IPS-11a (cell line): Measurements from ENCODE around the gene AGRN.
"Not testable (repeated sequence)": the region's sequence is repeated elsewhere in the genome, so short reads cannot be mapped to it uniquely, and the experiment has no call there.

Experiments
- H3K4me3 ChIP-seq: one replicate; pipeline ENCODE4 v1.5.1; 2013; ENCODE audit warnings: low read depth, low read length, control low read depth

AGRN gene

DNA sequence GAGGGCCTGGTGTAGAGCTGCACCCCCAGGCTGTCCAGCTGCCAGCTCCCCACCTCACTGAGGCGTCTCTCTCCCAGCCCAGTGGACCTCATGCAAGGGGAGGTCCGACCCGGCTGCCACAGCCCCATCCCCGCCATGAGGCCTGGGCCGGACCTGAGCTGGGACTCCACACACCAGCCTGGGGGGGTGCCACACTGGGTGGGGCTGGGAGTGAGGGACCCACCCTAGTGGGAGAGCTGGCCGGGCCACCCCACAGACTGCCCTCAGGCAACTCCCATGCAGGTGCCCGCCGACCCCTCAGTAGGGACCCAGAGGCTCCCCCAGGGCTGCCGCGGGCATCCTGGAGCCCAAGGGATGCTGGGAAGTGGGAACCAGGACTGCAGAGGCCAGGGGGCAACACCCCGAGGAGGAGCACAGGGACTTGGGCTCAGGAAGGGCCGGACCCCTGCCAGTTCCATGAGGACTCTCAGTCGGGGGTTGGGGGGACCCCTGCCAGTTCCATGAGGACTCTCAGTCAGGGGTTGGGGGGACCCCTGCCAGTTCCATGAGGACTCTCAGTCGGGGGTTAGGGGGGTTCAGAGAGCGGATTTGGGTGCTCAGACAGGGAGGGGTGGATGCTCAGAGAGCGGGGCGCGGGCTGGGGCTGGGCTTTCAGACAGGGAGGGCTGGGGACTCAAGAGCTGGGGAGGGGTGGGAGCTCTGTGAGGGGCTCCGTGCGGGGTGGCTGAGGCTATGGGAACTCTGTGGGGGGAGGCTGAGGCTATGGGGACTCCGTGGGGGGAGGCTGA is 55.4 kb downstream of the AGRN start:
- no peak overlapping the region for H3K4me3 ChIP-seq

GRCh38 chr1:1077396-1077795 is 57.5 kb downstream of the AGRN start:
- H3K4me3 ChIP-seq = not testable (repeated sequence)

- H3K4me3 ChIP-seq = no peak overlapping the region
Measured at GRCh38 chr1:1079408-1080121, 59.6 kb downstream of the AGRN start.

DNA sequence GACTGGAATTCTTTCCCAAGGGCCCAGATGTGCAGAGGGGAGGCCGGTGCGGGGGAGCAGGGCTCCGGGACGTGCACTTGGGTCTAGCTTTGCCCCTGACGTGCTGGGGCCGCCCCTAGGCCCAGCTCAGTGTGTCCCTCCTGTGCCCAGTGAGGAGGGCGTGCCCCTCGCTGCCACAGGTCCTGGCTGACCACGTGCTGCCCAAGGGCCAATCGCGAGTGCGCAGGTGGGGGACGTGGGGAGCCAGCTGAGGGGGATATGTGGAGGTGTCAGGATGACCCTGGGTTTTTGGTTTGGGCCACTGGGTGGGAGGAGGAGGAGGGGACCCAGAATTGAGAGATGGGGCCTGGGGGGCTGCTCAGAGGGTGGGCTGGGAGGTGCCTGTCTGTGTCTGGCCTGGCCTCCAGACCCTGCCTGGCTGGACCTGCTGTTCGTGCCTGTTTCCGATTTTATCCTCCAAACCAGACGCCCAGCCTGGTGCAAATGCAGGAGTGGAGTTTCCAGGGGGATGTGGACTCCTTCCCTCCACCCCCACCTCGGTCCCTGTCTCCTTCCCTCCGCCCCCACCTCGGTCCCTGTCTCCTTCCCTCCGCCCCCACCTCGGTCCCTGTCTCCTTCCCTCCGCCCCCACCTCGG is 60.3 kb downstream of the AGRN start:
- H3K4me3 ChIP-seq = peak overlapping the region; percentile 17

GRCh38 chr1:1080951-1081310 is 61.0 kb downstream of the AGRN start:
- no peak overlapping the region for H3K4me3 ChIP-seq

DNA sequence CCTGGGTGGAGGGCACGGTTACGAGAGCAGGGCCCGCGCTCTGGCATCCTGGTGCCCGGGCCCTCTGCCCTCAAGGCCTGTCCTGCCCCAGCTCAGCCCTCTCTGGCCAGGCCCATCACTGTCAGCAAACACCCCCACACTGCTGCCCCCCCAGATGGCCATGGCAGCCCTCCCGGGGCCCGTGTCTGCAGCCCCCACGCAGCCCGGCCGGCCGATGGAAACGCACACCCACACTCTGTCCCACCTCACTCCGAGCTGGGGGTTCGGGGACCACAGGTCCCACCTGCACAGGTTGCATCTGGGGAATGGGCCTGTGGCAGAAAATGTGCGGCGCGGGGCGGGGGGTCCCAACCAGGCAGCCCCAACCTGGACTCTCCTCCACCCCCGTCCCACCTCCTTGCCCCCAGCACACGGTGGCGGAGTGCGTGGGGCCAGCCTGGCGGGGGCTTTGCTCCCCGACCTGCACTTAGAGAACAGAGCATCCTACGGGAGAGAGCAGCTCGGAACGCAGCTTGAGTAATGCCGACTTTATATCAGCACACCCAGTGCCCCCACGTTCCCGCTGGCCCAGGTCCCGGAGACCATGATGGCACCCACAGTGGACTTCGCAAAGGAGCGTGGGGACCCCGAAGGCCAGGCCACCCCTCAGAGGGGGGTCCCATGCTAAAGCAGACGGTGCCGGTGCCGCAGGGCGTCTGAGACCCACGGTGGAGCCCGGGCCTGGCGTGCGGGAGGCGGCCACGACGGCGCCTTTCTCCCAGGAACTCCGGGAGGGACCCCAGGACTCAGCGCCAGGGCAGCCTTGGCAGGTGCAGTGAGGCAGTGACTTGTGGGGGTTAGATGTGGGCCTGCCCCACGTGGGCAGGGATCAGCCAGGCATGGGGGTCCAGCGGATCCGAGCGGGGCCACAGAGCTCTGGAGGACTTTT is 61.7 kb downstream of the AGRN start:
- H3K4me3 ChIP-seq = no peak overlapping the region

DNA sequence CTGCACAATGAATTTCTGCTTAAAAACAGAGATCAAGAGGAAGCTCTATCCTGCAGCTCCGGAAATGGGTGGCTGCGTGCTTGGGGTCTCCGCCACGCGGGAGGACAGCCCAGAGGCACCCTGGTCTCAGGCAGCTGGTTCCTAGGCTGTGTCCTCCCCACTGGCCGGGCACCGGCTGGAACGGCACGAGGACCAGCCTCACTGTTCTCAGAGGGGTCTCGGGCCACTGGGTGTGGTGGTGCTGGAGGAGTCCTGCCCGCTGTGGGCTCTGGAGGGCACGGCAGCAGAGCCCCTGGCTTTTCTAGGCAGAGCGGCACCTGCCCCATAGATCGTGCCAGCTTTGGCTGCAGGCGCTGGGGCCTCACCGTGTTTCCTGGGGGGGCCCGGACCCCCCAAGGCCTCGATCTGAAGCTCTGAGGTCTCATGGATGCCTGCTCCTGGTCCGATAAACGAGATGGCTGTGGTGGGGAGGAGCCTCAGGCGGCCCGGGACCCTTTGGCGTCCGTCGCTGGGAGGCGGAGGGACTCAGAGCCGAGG is 62.4 kb downstream of the AGRN start:
- no peak overlapping the region for H3K4me3 ChIP-seq

GRCh38 chr1:1082776-1083415 is 63.0 kb downstream of the AGRN start:
- H3K4me3 ChIP-seq = no peak overlapping the region

DNA sequence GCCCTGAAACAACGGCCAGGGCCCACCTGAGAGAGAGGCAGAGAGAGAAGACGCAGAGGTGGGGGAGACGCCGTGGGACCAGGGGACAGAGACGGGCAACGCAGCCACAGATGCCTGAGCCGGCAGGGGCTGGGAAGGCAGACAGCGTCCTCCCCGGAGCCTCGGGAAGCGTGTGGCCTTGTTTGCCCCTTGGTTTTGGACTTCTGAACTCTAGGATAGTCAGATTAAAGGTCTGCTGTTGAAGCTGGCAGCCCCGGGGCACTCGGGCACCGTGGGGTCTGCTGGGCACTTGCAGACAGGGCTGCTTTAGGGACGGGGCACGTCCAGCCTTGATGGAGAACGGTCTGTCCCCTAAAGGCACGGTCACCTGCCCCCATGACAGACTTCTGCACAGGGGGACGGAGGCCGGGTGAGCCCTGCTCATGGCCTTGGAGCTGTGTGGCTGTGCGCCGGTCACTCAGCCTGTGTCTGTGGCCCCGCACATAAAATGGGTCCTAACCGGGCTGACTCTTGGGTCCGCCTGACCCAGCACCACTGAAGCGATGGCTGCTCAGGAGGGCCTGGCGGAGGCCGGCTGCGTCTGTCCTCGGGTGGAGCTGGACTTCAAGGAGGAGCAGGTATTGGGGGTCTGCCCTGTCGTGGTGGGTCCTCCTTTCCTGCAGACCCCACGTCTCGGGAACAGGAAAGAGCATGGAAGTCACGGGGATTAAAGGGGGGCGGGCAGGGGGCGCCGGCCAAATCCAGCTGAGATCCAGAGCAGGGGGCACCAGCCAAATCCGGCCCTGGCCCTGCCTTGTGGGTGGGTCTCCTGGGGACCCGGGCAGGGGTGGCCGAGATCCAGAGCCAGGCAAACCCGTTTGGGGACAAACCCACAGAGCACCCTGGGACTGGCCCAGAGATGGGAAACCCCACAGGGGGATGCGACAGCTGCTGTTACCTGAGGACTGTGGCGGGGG is 63.8 kb downstream of the AGRN start:
- no peak overlapping the region for H3K4me3 ChIP-seq

- H3K4me3 ChIP-seq = no peak overlapping the region
Measured at GRCh38 chr1:1084372-1085170, 64.7 kb downstream of the AGRN start.

GRCh38 chr1:1085171-1085841 is 65.4 kb downstream of the AGRN start:
- H3K4me3 ChIP-seq = no peak overlapping the region

- H3K4me3 ChIP-seq = no peak overlapping the region
Measured at GRCh38 chr1:1085911-1086841, 66.3 kb downstream of the AGRN start.

DNA sequence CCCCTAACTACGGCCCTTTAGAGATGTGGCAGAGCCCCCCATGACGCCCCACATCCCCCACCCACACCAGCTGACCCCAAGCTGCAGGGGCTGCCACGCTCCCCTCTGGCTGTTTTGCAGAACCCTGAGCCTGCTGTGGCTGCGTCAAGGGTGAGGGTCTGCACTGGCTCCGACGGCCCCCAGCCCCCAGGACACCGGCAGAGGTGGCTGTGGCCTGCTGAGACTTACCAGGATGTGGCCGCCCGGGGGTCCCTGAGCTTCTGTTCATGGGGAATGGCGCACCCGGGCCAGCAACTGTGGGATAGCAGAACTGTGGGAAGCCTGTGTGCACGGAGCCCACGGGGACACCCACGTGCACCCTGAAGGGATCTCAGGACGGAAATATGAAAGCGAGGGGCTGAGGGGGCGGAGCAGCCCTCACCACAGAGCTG is 67.0 kb downstream of the AGRN start:
- no peak overlapping the region for H3K4me3 ChIP-seq

- no peak overlapping the region for H3K4me3 ChIP-seq
Measured at GRCh38 chr1:1087351-1088028, 67.6 kb downstream of the AGRN start.

DNA sequence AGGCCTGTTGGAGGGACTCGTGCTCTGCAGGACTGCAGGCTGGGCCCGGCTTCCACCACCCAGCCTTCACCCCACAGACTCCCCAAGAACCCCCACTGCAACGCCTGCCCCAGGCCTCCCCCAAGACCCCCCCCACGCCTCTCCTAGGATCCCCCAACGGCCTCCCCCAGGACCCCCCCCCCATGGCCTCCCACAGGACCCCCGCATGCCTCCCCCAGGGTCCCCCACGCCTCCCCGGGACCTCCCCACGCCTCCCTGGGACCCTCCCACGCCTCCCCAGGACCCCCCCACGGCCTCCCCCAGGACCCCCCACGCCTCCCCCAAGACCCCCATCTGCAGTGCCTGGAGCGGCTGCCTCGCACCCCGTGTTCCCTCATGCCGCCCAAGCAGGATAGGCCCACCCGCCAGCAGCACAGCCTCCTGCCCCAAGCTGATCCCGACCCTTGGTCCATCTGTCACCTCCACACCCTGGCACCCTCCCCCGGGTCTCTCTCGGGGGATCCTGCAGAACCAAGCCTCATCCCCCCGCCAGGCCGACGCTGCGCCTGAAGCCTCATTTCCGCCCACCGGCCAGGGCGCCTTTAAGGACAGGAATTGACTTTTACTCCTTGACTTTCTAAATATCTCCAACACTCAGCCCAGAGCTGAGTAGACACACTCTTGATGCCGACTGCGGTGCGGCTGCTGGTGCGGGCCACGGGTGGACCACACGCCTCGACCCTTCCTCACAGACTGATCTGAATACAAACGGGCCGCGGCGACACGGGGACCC is 68.3 kb downstream of the AGRN start:
- no peak overlapping the region for H3K4me3 ChIP-seq
